HG02678 (cell line): ENCODE data around the gene PGM5.

Experiments
- ATAC-seq: cut with Tn5 transposase; IDR thresholded peaks from one replicate; pipeline ENCODE4 v1.9.1; 2021; ENCODE audit warnings: mild to moderate bottlenecking, moderate library complexity; ENCODE audit not compliant: unreplicated experiment

The PGM5 gene

GRCh38 chr9:68493958-68494577, 137.7 kb downstream of the PGM5 start:
- no peak for ATAC-seq

- ATAC-seq, result no peak
These were observed 138.8 kb downstream of the PGM5 start for GRCh38 chr9:68495247-68495646.

DNA sequence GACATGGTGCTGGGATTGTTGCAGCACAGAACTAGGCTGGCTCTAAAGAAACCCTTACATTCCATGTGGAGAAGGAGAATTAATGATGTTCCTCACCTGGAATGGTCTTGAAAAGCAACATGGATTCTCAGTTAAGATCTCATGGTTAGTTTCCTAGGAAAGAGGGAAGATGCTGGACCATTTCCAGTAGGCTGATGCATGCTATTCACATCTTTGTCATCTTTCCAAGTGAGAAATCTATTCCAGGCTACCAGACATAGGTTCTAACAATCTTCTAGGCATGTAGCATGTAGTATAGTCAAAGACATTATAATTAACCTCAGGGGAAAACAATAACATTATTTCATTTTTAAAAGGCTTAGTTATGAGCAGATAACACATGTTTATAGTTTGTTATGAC, 139.9 kb downstream of the PGM5 start:
- no peak for ATAC-seq

DNA sequence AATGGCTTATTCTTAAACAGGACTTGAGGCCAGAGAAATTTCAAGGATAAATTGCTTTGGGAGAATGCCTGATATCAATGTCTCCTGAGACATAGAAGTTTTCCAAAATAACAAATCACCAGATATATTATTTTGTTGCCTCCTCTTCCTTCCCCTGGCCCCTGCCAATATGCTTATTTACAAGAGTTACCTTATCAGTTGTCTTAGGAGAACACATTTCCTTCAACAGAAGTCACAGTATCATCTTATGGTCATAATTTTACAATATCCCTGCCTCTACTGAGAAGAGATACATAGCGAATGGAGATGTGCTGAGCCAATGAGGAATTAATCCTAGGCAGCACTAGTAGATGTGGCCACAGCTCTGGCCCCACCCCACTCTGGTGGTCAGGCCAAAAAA, 141.2 kb downstream of the PGM5 start:
- ATAC-seq, result no peak

DNA sequence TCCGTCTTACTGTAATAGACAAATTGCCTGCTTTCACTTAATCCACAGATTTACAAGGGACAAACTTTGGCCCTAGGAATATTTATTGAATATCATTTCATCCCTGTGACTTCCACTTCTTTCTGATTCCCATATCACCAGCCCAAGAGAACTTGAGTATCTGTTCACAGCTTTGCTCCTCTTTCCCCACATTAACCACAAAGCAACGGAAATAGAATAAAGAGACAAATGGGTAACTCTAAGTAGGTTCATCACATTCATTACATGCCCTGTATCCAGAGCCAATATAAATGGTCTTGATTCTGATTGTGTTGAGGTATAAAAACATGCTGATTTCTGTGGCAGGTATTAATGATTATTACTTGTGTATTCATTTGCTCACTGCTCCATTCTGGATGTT, 142.4 kb downstream of the PGM5 start:
- no peak for ATAC-seq

GRCh38 chr9:68500457-68501381, 144.3 kb downstream of the PGM5 start:
- no peak for ATAC-seq

GRCh38 chr9:68502279-68502678, 145.9 kb downstream of the PGM5 start:
- ATAC-seq, result no peak

GRCh38 chr9:68505681-68506409, 149.4 kb downstream of the PGM5 start:
- peak; percentile 53 for ATAC-seq

DNA sequence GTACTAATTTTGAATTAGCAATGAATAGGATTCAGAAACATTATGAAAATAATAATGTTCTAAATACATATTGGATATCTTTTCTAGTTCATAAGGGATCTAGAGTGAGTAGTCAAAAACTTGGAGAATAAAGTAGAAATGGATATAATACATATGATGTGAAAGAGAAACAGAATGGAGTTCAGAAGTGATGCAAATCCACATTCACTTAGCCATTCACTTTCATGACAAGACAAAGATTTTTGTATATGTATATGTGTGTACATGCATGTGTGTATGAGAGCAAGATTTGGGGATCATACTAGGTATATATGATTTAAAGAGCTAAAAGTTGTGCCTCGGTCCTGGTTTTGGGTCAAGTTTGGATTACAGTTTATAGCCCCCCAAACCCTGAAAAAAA, 150.1 kb downstream of the PGM5 start:
- no peak for ATAC-seq

DNA sequence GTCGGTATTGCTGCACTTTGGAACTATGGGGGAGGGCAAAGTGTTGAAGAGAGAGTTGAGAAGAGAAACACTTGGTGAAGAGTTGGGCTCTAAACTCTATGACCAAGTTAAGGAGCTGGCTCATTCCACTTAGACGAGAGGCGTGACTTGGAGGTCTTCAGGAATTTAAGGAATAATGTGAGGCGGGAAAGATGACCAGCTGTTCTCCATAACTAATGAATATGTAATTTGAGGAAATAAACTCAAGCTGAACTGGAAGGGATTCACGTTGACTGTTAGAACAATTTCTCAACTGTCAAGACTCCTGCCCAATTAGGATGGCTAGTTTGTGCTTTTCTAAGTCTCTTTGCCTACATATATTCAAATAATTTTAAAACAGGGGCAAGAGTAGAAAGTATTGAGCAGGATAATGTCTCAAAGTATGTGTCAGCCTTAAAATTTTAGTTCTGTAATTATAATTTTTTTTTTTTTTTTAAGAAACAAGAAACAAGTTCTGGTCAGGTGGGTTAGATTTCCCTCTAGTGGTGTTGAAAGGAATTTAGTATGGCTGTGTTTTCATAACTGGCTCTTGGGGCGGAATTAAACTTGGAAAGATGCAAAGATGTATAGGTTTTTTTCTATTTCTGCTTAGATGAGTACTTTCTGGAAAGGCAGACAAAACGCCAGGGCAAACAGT, 150.9 kb downstream of the PGM5 start:
- no peak for ATAC-seq

- ATAC-seq, result no peak
These were observed 151.4 kb downstream of the PGM5 start for GRCh38 chr9:68507806-68508145.

DNA sequence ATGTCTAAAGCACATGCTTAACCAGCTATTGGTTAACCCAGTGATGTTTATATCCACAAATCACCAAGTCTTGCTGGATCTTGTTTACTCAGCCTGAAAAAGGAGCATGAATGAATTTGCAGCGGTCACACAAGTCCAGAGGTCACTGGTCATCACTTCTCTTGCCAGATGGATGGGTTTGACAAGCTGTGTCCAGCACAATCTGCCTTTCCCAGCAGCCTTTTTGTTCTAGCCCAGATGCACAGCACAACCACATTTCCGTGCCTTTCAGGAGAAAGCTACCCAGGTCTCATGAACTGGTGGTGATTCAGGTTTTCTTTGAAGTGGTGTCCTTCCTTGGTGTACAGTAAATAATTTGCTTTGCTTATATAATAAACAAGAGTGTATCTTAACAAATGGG, 152.1 kb downstream of the PGM5 start:
- no peak for ATAC-seq

- no peak for ATAC-seq
These were observed 153.3 kb downstream of the PGM5 start for GRCh38 chr9:68509689-68510088.

- no peak for ATAC-seq
These were observed 157.0 kb downstream of the PGM5 start for GRCh38 chr9:68513385-68513784.

- no peak for ATAC-seq
These were observed 157.6 kb downstream of the PGM5 start for GRCh38 chr9:68513981-68514380.

GRCh38 chr9:68515326-68516017, 159.1 kb downstream of the PGM5 start:
- ATAC-seq, result no peak

GRCh38 chr9:68522131-68522530, 165.7 kb downstream of the PGM5 start:
- ATAC-seq, result no peak

DNA sequence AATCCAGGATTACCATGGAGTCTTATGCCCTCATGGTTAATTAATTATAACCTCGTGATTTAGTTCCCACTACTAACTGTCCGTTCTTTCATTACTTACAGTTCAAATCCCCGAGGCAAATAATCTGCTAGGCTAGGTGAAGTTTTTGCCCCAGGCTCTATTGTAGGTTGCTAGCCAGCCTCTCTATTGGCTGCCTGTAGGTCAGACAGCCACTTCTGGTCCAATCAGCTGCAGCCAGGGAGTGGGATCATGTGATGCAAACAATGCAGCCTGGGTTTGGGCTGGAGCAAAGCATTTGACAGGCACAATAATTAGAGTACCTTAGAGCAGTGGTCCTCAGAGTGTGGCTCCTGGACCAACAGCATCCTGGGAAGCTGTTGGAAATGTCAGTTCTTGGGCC, 166.5 kb downstream of the PGM5 start:
- ATAC-seq, result no peak

GRCh38 chr9:68523367-68523936, 167.0 kb downstream of the PGM5 start:
- no peak for ATAC-seq

GRCh38 chr9:68530618-68531017, 174.2 kb downstream of the PGM5 start:
- ATAC-seq, result no peak
